Duodenal mucosa (tissue), 2 donors: ENCODE results near the gene LATS2.
A peak's percentile ranks its signal among the peaks of the same experiment; 100 is the strongest.

Experiments
- H3K27ac ChIP-seq: one replicate; pipeline ENCODE4 v1.7.0; 2013; ENCODE audit warnings: low read depth, low read length
- H3K27me3 ChIP-seq, 2 donors: one replicate each; pipeline ENCODE4 v1.7.0; 2013; ENCODE audit warnings: low read length in 2 of 2, control low read depth in 1 of 2; ENCODE audit not compliant: insufficient read depth in 2 of 2, control insufficient read depth in 1 of 2
- H3K36me3 ChIP-seq, 2 donors: one replicate each; pipeline ENCODE4 v1.7.0; 2013; ENCODE audit warnings: low read length in 2 of 2, control low read depth in 1 of 2; ENCODE audit not compliant: insufficient read depth in 2 of 2, control insufficient read depth in 1 of 2
- H3K4me1 ChIP-seq, 2 donors: one replicate each; pipeline ENCODE4 v1.7.0; 2013; ENCODE audit warnings: low read length in 2 of 2, control low read depth in 1 of 2; ENCODE audit not compliant: insufficient read depth in 2 of 2, control insufficient read depth in 1 of 2
- H3K4me3 ChIP-seq, 2 donors: one replicate each; pipeline ENCODE4 v1.7.0; 2013; ENCODE audit warnings: low read length in 2 of 2, low read depth in 1 of 2
- H3K9ac ChIP-seq, 2 donors: one replicate each; pipeline ENCODE4 v1.7.0; 2013; ENCODE audit warnings: low read length in 2 of 2, low read depth in 1 of 2
- H3K9me3 ChIP-seq, 2 donors: one replicate each; pipeline ENCODE4 v1.7.0; 2013; ENCODE audit warnings: low read length in 2 of 2, control low read depth in 1 of 2; ENCODE audit not compliant: control insufficient read depth in 1 of 2

The LATS2 gene

GRCh38 chr13:21037656-21038055 is 23.7 kb downstream of the LATS2 start:
- Histone ChIP-seq H3K4me3 (no peak overlapping the region), H3K36me3 (no peaks in the 10 kb centered on the region), H3K27ac (no peak overlapping the region), H3K4me1 (peaks cover 11 to 28% of the 10 kb centered on the region in 2 donors), H3K9ac (no peak overlapping the region), H3K9me3 (no peaks in the 10 kb centered on the region), H3K27me3 (no peaks in the 10 kb centered on the region)

GRCh38 chr13:21035498-21035897 is 25.9 kb downstream of the LATS2 start:
- H3K36me3 ChIP-seq = no peaks in the 10 kb centered on the region
- H3K9ac ChIP-seq = no peak overlapping the region
- no peaks in the 10 kb centered on the region for H3K9me3 ChIP-seq
- no peak overlapping the region for H3K4me3 ChIP-seq
- no peak overlapping the region for H3K27ac ChIP-seq
- H3K27me3 ChIP-seq = no peaks in the 10 kb centered on the region
- H3K4me1 ChIP-seq = peaks cover 9 to 22% of the 10 kb centered on the region in 2 donors

- Histone ChIP-seq H3K36me3 (no peaks in the 10 kb centered on the region), H3K4me1 (peaks cover 7 to 22% of the 10 kb centered on the region in 2 donors), H3K4me3 (no peak overlapping the region), H3K27me3 (no peaks in the 10 kb centered on the region), H3K9me3 (no peaks in the 10 kb centered on the region), H3K9ac (no peak overlapping the region), H3K27ac (no peak overlapping the region)
Observed at GRCh38 chr13:21034603-21035191, 26.7 kb downstream of the LATS2 start.

- H3K4me1 ChIP-seq = peaks cover 7 to 17% of the 10 kb centered on the region in 2 donors
Observed at GRCh38 chr13:21033856-21034602, 27.4 kb downstream of the LATS2 start.

GRCh38 chr13:21033212-21033840 is 28.1 kb downstream of the LATS2 start:
- no peaks in the 10 kb centered on the region for H3K27me3 ChIP-seq
- no peak overlapping the region for H3K9ac ChIP-seq
- no peak overlapping the region for H3K27ac ChIP-seq
- H3K9me3 ChIP-seq = no peaks in the 10 kb centered on the region
- no peaks in the 10 kb centered on the region for H3K36me3 ChIP-seq
- no peak overlapping the region for H3K4me3 ChIP-seq
- H3K4me1 ChIP-seq = peaks cover 7 to 17% of the 10 kb centered on the region in 2 donors

More at GRCh38 chr13:21033856-21034602, 27.4 kb downstream of the LATS2 start:
- Histone ChIP-seq H3K36me3 (no peaks in the 10 kb centered on the region), H3K9me3 (no peaks in the 10 kb centered on the region), H3K27ac (no peak overlapping the region), H3K9ac (no peak overlapping the region), H3K4me3 (no peak overlapping the region), H3K27me3 (no peaks in the 10 kb centered on the region)

GRCh38 chr13:21032656-21033055 is 28.7 kb downstream of the LATS2 start:
- Histone ChIP-seq H3K27me3 (no peaks in the 10 kb centered on the region), H3K4me1 (peaks cover 7 to 17% of the 10 kb centered on the region in 2 donors), H3K27ac (peak overlapping the region; percentile 14), H3K9me3 (no peaks in the 10 kb centered on the region), H3K4me3 (no peak overlapping the region), H3K9ac (no peak overlapping the region), H3K36me3 (no peaks in the 10 kb centered on the region)

- Histone ChIP-seq H3K9ac (no peak overlapping the region), H3K4me3 (no peak overlapping the region), H3K9me3 (no peaks in the 10 kb centered on the region), H3K27ac (no peak overlapping the region), H3K27me3 (no peaks in the 10 kb centered on the region), H3K36me3 (no peaks in the 10 kb centered on the region), H3K4me1 (peaks cover 7 to 17% of the 10 kb centered on the region in 2 donors)
Observed at GRCh38 chr13:21031594-21032275, 29.7 kb downstream of the LATS2 start.

- Histone ChIP-seq H3K4me1 (peaks cover 8 to 11% of the 10 kb centered on the region in 2 donors), H3K9ac (no peak overlapping the region), H3K9me3 (no peaks in the 10 kb centered on the region), H3K27ac (no peak overlapping the region), H3K36me3 (no peaks in the 10 kb centered on the region), H3K27me3 (no peaks in the 10 kb centered on the region), H3K4me3 (no peak overlapping the region)
Observed at GRCh38 chr13:21025539-21025938, 35.8 kb downstream of the LATS2 start.

GRCh38 chr13:21022056-21022979 is 39.1 kb downstream of the LATS2 start:
- Histone ChIP-seq H3K36me3 (no peaks in the 10 kb centered on the region), H3K27me3 (no peaks in the 10 kb centered on the region), H3K9me3 (no peaks in the 10 kb centered on the region), H3K4me1 (peaks cover 8 to 11% of the 10 kb centered on the region in 2 donors), H3K27ac (no peak overlapping the region), H3K9ac (no peak overlapping the region), H3K4me3 (no peak overlapping the region)
